GM19238 (cell line): ENCODE measurements around the gene PDE2A.

Source experiments
- DNase-seq: peaks from one replicate; pipeline ENCODE4 v3.0.0; 2011; ENCODE audit warnings: low spot score; ENCODE audit not compliant: insufficient read length

The PDE2A gene

DNA sequence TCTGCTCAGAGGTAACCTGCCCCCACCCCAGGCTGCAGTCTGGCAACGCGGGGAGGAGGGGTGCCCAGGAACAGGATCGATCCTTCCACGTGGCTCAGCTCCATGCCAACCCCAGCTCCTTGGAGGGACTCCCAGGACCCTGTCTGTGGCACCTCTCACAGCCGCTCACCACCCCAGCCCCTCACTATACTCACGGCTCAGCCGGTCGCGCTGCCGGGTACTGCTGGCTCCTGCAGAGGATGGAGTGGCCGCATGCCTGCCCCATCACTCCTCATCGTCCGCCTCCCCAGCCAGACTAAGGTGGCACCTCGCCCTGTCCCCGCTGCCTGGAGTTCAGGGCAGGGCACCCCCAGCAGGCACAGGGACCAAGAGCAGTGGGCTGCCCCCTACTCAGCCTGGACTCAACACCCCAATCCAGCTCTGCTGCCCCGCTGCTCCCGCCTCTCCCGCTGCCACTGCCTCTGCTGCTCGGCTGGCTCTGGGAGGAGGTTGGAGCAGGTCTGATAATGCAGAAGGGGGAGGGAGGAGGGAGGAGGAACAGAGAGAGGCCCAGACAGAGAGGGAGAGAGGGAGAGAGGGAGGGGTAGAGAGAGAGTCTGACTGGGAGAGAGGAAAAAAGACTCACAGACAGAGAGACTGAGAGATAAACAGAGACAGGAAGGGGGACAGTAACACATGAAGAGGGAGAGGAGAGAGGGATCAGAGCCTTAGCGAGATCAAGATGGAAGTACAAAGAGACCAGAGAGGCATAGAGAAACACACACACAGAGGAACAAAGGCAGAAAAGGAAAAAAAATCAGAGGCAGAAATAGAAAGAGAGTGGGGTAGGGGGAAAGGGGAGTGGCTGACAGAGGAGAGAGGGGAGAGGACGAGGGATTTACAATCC is at the start of gene PDE2A:
Gene PDE2A, minus strand, starts transcription at position 480 of the 886 bp plus-strand sequence. Its CDS starts 215 bp downstream, at position 265.
- DNase-seq = no peak

DNA sequence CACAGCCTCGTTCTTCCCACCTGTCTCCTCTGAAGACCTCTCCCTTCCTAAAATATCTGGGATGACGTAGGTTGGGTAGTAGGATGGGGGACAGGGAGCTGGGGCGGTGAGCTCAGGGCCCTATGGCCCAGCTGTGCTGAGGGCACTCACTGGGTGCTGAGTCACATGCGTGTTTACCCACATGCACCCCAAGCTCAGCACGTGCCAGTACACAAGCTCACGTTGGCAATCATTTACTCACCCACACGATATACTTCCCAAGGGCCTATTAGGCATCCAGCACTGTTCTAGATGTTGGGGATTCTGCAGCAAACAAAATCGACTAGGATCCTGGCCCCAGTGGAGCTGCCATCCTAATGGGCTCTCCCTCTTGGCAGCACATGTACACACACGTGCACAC is 49.3 kb upstream of the PDE2A start:
- DNase-seq = no peak

DNA sequence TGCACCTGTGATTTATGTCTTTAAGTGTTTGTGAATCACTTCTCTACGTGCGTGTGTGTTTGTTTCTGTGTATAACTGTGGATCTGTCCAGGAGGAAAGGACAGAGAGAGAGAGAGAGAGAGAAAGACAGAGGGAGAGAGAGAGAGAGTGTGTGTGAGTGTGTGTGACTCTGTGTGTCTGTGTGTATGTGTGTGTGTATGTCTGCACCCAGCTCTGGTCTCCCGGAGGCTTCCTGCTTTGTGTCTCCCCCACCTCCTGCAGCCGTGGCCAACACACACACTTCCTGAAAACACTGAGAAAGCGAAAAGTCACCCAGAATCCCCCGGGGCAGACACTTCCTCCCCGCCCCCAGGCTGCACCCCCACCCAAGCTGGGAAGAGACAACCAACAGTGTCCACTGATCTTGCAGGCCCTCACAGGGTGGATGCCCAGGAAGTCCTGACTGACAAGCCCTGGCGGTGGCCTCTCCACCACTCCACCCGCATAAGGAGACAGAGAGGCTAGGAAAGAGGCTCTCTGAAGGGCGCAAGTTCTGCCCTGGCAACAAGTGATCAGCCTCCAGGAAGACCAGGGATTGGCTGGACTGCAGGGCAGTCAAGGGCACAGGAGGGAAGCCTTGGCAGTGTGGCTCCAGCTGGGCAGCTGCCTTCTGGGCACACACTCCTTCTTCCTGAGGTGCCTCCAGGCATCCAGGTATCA is 48.0 kb upstream of the PDE2A start:
- peak; percentile 96 for DNase-seq

DNA sequence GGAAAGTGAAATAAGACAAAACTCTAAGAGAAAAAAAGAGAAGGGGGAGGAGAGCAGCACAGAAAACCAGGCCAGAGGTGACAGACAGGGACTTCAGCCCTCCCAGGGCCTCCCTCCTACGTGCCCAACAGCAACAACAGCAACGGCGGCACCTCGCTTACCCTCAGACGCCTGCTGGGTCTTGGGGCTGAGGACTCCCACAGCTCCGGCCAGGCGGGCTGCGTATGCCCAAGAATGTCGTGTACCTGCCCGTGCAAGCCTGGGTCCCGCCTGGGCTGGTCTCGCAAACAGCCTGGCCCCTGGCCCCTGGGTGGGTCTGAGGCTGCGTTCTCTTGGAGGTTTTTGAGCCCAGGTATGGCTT is 47.4 kb upstream of the PDE2A start:
- peak; percentile 45 for DNase-seq

DNA sequence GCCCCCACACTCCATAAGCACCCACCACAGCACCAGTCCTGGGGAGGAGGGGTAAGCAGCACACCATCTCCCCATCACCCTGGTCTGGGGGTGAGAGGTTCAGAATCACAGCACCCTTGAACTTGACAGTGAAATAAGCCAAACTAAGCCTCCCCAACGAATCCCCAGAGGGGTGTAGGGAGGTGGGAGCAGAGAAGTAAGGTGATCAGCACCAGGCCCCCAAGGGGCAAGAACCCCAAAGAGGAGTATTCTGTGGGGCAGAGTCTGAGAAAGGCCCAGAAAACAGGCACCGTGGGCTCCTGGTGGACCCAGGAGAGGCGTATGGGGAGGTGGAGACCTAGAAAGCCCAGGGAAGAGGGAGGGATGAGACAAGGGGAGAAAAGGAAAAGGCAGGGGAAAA is 47.1 kb upstream of the PDE2A start:
- DNase-seq = no peak

DNA sequence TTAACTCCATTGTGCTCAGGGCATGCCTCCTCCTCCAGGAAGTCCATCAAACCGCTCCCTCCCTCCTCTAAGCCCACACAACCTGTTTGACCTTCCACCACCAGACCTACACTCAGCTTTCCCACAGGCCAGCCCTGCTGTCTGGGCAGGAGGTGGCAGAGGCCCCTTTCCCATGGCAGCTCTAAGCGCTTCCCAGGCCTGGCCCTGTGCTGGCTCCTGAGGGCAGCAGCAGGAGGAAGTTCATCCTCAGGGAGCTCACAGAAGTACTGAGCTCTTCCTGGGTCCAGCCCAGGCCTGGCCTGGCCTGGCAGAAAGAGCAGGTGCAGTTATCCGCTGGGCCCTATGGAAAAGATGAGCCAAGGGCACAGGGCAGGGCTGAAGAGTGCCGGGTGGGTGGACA is 46.6 kb upstream of the PDE2A start:
- no peak for DNase-seq

DNA sequence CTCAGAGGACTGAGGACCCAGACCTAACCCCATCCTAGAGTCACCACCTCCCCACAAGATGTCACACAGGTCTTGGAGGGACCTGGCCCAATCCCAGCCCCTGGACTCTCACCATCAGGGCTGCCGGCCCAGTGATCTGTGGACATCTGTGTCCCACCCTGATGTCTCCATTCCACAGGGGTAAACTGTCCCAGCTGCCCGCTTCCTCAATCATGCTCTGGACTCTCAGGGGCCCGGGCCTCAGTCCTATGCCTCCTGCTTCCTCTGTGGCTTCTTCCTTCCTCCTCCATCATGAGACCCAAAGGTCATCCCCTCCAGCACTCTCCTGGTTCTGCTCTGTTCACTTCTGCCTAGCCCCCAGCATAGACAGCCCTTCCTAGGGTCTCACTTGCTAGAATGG is 45.8 kb upstream of the PDE2A start:
- DNase-seq = no peak

DNA sequence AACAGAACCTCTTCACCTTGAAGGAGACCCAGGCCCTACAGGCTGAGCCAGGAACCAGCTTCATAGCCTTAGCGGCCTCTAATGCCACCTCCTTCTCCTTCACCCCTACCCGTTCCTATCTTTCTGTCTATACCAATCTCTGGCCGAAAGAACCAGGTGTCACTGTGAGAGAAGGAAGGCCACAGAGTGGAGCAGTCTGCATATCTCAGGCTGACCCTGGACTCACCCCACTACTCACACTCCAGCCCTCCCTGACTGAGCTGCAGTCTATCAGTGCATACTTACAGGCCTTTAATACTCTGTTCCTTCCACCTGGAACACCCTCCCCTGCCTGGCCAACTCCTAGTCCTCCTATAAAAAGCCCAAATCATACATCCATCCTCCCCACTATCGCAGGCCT is 45.3 kb upstream of the PDE2A start:
- DNase-seq = no peak

DNA sequence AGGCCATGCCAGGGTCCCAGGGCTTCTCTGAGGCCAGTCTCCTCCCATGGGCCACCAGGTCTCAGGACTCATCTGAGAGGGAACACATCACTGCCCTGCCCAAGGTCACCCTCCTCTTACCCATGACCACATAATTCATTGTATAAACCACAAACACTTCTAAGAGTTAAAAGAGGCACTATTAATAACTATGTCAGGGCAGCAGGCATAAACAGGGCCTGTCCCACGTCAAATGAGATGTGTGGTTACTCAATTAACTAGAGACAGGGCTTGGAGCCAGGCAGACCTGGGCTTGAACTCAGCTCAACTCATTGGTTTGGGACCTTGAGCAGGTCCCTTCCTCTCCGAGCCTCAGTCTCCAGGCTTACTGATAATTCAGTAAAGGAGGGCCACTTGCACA is 44.9 kb upstream of the PDE2A start:
- DNase-seq = no peak

DNA sequence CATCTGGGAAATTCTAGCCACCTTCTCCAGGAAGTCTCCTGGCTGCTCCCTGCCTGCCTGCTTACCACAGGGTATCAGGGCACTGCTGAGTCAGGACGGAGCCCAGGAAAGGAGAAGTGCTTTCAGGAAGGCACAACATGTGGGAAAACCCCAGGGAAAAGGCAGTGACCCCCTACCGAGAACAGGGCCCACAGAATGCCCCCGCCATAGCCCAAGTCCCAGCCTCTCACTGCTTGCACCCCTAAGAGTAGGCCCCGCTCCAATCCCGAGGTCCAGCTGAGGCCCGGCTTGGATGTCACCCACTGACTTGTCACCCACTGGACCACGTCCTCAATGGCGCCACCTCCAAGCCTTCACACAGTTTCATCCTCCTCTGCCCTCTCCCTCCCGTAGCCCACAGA is 43.9 kb upstream of the PDE2A start:
- no peak for DNase-seq

DNA sequence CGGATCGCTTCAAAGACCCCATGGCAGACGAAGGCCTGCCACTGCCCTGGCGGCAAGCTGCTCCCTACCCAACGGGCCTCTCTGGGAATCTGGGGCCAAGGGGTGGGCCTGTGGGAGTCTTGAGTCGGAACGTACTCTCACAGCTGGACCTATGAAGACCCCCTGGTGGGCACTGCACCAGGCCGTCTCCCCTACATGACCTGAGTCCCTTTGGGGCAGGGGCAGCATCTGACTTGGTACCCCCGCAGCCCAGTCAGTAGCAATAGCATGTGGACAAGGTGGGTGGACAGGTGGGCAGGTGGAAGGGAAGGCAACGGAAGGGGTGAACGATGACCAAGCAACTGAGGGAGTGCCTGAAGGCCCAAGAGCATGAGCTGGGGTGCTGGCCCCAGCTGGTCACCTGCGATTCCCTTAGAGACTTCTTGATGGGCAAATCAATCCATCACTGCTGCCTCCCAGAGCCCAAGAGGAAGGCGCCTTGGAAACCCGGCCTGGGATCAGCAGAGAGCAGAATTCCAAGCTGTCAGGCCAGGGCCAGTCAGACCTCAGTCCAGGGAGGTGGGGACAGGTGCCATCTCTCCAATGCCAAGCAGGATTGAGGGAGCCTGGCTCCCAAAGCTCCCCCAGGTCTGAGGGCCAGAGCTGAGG is 42.7 kb upstream of the PDE2A start:
- no peak for DNase-seq

DNA sequence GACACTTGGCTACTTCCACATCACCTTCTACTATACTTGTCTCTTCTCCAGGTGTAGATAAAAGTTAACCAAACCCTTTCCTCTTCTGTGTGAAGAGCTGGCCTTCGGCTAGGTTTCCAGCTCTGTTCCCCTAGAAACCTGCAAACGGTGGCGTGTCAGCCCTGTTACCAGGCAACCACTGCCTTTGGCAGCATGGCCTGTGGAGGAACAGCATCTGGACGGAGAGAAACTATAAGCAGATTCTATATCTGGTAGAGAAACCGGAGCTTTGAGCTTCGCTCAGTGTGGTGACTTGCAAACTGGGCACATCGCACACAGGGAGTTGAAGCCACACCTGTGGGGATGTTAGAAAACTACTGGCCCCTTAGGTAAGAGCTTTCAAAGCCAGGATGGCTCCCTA is 42.1 kb upstream of the PDE2A start:
- DNase-seq = no peak

DNA sequence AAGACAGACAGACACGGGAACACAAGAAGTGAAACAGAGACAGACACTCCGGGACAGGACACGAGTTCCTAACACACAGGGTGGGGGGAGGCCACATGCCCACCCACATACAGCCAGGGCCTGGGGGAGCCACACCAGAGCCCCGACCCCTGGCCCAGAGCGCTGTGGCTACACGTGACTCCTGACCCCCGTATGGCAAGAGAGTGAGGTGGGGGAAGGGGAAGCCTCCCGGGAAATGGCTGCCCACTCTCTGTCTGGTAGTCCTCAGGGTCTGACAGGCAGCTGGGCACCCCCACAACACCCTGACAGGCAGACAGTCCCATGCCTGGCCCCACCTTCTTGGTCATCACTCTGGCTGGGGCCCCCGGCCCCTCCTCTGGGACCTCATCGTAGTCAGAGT is 38.6 kb upstream of the PDE2A start:
- no peak for DNase-seq

DNA sequence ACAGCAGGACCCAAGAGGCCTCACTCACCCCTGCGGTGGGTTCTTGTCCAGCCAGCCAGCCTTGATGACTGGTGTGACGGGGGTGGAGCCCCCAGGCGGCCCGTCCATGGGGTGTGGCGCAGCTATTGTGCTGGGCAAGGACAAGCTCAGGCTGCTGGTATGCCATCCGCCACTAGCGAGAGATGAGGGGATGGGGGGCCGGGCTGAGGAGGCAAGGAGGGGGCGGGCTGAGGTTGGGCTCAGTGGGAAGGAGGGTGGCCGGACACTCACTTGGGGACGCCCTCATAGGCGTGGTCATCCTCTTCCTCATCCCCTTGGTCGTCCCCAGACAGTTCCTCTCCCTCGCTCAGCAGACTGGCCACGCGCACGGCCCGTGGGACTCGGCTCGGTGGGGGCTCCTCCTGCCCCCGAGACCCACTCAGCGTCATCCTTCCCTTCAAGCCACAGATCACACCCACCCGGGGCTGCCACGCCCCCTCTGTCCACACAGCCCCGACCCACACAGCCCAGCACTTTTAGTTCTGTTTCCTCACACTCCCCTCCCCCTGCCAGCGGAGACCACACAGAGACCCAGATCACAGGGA is 38.0 kb upstream of the PDE2A start:
- DNase-seq = no peak

DNA sequence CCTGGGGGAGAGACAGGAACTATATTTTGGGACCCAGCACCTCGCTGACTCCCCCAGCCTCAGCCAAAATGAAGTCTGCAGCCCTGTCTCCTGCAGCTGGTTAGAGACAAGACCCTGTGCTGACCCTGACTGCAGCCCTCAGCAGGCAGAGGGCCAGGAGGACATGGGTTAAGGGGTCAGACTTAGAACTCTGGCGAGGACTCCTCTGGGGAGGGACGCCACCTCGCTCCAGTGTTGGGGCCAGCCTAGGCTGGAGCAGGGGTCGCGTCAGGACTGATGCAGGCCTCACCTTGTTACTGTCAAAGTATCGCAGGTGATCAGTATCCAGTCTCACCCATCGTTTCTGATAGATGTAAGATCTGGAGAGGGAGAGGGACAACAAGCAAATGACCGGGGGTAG is 36.9 kb upstream of the PDE2A start:
- no peak for DNase-seq

DNA sequence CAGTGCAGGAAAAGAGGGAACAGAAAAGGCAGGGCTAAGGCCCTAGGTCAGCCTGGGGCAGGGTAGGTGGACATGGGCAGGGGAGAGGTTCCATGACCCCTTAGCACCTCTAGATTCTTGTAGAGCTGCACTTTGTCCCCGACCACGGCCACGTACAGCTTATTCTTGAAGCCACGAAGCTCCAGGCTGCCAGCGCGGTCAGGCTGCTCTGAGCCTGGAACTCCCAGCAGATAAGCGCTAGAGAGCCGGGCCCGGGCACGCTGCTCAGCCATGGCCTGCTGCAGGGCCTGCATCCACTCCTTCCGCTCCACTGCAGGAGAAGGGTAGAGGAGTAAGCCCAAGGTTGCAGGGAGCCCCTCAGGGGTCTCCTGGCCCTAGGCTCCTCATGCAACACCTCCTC is 36.1 kb upstream of the PDE2A start:
- DNase-seq = no peak

DNA sequence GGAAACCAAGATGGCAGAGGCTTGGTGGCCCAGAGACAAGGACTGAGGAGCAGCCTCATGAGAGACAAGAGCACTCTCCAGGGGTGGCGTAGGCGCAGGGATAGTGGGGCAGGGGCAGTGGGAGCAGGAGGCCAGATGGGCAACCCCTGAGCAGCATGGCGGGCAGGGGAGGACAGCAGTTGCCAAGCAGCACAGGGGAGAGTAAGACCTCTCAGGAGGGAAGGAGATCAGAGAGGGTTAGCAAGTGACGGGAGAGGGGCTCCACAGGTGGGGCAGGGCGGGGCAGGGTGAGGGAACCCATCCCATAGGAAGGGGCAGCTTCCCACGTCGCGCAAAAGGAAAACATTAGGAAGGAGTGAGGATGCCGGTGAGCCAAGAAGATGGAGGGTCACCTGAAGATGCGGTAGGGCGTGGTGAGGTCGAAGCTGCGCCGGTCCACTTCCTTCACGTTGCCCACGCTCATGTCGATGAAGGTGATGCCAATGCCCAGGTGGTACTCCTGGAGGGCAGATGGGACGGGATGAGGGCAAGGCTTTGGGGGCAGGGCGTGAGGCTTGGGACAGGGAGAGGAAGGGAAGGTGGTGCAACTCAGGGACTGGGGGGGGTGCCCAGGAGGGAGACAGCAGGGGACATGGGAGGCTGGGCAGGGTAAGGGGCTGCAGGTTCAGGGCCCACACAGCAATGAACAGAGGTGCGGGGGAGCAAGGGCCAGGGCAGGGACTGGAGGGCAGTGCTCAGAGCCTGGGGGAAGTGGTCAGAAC is 35.4 kb upstream of the PDE2A start:
- DNase-seq = no peak

DNA sequence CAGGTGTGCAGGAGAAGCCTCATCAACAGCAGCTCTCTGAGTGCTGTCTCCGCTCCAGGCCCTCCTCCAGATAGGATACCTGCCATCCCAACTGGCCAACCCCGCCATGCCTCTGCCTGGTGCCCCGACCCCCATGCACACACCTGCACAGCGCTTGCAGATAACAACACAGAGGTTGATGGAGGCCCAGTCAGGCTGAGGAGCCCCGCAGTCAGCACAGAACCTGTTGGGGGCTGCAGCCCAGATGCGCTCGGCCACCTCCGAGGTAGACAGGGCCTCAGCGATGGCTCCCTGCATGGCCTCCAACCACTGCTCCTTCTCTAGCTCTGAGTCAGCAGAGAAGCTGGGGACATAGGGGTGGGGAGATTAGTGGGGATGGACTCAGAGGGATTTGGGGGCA is 32.8 kb upstream of the PDE2A start:
- no peak for DNase-seq

DNA sequence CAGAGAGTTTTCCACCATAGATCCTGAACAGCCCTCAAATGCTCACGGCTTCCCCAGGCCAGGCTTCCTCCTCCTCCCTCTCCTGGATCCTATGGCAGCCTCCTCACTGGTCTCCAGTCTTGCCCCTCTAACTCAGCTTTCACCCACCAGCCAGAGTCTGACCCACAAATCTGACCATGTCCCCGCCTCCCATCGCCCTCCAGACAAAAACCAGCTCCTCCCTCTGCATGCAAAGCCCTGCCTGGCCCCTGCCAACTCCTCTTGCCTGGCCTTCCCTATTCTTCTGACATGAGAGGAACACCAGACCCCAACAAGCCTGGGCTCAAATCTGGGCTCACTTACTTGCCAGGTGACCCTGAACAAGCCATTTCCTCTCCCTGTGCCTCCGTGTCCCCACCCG is 32.4 kb upstream of the PDE2A start:
- DNase-seq = no peak

DNA sequence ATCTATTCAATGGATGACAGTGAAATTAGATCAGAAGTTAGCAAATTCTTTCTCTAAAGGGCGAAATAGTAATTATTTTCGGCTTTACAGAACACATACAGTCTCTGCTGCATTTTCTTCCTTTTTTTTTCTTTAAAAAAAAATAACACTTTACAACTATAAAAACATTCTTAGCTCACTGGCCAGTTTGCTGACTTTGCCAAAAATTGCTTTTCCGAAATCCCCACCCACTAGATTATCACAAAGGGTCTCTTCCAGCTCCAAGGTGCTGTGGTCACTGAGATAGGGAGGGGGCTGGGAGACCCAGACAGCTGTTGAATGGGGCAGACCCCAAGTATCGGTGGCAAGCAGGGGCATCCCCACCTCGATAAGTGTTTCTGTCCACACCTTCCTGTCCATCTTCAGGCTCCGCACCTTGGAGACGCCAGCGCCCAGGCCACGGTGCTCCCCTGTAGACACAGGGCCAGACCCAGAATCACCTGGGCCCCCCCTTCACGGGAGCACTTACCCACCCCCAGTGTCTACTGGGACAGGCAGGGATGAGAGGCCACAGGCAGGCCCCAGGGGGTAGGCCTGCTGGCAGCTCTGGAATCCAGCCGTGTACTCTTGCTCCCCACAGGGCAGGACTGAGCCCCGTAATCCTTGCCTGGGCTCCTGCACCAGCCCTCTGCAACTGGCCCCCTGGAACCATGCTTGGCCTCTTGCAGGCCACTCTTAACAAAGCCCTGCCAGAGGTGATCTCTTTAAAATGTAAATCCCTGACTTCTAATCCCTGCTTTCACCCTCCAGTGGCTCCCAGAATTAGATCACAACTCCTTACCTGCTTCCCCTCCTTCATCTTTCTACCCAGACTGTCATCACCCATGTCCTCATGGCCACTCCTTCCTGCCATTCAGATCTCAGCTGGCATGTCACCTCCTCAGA is 31.5 kb upstream of the PDE2A start:
- no peak for DNase-seq
